GM06990 (cell line): Measurements from ENCODE around the gene PLAC8.
A peak's percentile ranks its signal among the peaks of the same experiment; 100 is the strongest.

ENCODE experiments used
- DNase-seq: peaks from one replicate; pipeline ENCODE4 v3.0.0-alpha.2; 2011; ENCODE audit not compliant: insufficient read length; ENCODE audit errors: extremely low read depth
- H3K27me3 ChIP-seq: replicated peaks from 2 replicates; pipeline ENCODE4 v1.6.0; 2011; ENCODE audit warnings: low read length; ENCODE audit not compliant: control insufficient read depth, insufficient read depth
- H3K36me3 ChIP-seq: 2 replicates; pipeline ENCODE4 v1.5.1; 2011; ENCODE audit warnings: low read length; ENCODE audit not compliant: control insufficient read depth, insufficient read depth
- H3K4me3 ChIP-seq: replicated peaks from 2 replicates; pipeline ENCODE4 v1.5.1; 2011; ENCODE audit warnings: low read depth, mild to moderate bottlenecking, control low read depth, low read length
- TF ChIP-seq, protein P1 (sequence below): IDR thresholded peaks from 2 replicates; pipeline ENCODE4 v1.5.1; 2011; ENCODE audit warnings: low read length, control low read depth, mild to moderate bottlenecking, inconsistent platforms; ENCODE audit not compliant: insufficient read depth, poor library complexity, severe bottlenecking

The PLAC8 gene, protein sequence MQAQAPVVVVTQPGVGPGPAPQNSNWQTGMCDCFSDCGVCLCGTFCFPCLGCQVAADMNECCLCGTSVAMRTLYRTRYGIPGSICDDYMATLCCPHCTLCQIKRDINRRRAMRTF

DNA sequence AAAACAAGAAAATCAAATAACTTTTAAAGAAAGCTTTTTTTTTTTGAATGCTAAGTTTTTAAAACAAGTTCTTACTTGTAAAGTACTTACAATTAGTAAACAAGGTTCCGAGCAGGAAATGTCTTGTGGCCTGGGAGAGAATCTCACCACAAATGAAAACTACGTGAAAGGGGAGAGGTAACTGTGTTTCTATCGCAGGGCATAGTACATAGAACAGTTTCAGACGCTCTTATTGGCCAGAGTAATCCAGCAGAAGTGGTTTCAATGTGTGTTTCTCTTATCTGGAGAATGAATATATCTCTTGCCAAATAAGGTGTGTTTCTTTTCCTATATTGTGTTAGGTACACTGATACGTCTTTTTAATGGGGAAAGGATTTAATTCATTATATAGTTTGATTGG lies at the start of gene PLAC8:
Gene PLAC8, minus strand, starts transcription at position 154 of the 400 bp plus-strand sequence. CDS start 6,808 bp downstream, outside the sequence.
- H3K4me3 ChIP-seq, result peak within 1 kb of the TSS; percentile 77
- no peaks in the 10 kb centered on the region for H3K36me3 ChIP-seq
- peak; percentile 76 for DNase-seq
- TF ChIP-seq, protein P1, sequence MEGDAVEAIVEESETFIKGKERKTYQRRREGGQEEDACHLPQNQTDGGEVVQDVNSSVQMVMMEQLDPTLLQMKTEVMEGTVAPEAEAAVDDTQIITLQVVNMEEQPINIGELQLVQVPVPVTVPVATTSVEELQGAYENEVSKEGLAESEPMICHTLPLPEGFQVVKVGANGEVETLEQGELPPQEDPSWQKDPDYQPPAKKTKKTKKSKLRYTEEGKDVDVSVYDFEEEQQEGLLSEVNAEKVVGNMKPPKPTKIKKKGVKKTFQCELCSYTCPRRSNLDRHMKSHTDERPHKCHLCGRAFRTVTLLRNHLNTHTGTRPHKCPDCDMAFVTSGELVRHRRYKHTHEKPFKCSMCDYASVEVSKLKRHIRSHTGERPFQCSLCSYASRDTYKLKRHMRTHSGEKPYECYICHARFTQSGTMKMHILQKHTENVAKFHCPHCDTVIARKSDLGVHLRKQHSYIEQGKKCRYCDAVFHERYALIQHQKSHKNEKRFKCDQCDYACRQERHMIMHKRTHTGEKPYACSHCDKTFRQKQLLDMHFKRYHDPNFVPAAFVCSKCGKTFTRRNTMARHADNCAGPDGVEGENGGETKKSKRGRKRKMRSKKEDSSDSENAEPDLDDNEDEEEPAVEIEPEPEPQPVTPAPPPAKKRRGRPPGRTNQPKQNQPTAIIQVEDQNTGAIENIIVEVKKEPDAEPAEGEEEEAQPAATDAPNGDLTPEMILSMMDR, result no peak
- H3K27me3 ChIP-seq, result no peaks in the 10 kb centered on the region

DNA sequence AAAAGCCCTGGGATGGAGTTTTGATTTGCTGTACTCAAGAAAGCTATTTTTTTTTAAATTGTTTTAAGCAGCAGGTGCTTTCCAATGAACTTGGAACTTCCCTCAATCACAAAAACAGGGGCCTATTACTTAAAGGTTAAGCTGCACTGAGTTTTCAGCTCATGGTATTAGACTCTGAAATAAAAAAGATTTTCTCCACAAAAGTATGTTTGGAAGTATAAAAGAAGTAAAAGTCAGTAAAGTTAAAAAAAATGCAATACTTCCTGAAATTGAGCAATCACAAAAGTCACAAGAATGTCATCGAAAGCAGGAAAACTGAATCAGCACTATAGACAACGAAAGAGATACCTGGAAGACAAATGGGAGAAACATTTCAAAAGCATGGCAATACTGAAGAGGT lies 38.9 kb upstream of the PLAC8 start:
- Histone ChIP-seq H3K27me3 (no peaks in the 10 kb centered on the region), H3K4me3 (no peak overlapping the region), H3K36me3 (no peaks in the 10 kb centered on the region)
- no peak for DNase-seq
- TF ChIP-seq, protein P1, result no peak

DNA sequence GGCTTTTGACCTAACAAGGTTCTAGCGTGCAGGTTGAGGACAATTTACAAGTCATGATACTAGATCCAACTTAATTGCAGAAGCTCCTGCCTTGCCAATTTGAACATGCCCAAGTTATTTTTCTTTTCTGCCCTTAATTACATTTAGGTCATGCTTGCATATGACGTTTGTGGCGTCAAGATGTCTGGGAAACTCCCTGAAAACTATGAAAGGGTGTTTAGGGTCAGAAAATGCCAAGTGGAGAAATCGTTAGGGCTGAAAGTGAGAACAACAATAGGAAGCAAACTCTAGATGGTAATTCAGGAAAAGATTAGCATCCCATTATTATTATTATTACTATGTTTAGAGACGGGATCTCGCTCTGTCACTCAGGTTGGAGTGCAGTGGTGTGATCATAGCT lies 38.2 kb upstream of the PLAC8 start:
- Histone ChIP-seq H3K4me3 (no peak overlapping the region), H3K27me3 (no peaks in the 10 kb centered on the region), H3K36me3 (no peaks in the 10 kb centered on the region)
- DNase-seq, result no peak
- TF ChIP-seq, protein P1, result no peak

DNA sequence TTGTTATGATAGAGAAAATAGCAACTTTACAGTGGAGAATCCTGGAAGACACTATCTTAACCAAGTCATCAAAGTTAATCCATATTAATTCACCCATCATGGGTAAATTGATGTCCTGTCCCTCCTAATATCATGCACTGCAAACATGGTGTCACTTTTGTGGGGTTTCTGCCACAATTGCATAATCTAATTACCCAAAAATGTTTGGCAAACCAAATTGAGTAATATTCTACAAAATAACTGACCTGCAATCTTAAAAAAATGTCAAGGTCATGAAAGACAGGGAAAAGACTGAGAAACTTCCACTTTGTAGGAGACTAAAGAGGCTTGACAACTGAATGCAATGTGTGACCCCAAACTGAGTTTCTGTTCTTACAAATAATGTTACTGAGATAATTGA lies 37.1 kb upstream of the PLAC8 start:
- H3K4me3 ChIP-seq, result no peak overlapping the region
- H3K36me3 ChIP-seq, result no peaks in the 10 kb centered on the region

DNA sequence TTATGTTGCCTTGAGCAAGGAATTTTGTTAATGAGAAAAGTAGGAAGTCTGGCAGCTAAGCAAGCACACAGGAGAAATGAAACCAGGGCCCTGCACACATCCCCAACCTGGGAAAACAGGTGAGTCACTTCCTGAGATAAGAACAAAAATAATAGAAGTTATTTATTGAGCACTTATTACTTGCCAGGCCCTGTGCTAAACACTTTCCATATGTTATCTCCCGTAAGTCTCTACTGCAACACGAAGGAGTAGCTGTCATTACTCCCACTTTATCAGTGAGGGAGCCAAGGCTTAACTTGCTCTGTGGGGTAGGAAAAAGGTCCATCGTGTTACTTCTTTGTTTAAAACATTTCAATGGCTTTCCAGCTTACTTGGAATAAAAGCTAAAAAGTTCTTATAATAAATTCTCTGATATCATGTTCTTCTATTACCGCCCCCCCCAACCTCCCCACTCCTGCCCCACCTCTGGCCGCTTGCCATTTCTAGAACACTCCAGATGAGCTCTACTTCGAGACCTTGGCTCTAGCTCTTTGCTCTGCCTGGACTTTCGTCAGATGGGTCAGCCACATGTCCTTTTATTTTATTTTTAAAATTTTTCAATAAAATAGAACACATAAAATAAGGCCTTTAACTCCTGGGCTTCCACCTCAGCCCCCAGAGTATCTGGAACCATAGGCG lies 36.3 kb upstream of the PLAC8 start:
- Histone ChIP-seq H3K27me3 (no peaks in the 10 kb centered on the region), H3K36me3 (no peaks in the 10 kb centered on the region), H3K4me3 (no peak overlapping the region)
- no peak for DNase-seq
- TF ChIP-seq, protein P1, result no peak

More for the DNA sequence above, 37.1 kb upstream of the PLAC8 start:
- H3K27me3 ChIP-seq, result no peaks in the 10 kb centered on the region
- DNase-seq, result no peak
- TF ChIP-seq, protein P1, result no peak
